CD4-positive, alpha-beta memory T cell (primary cell): ENCODE results near the gene BRWD1. TPM values are rescaled to one million over a fixed set of nuclear protein-coding genes. Genes with fewer than 3 reads are reported as not detected.

ENCODE experiments used
- polyA plus RNA-seq, 2 donors: library from polyadenylated mRNA; unstranded; fragments of 300-500 nt; fragmentation: Illumina TruSeq; gene quantifications; one replicate each; pipeline ENCODE4 v1.2.3, GENCODE V29; 2021
- total RNA-seq, 2 experiments: library from RNA; stranded (reverse); gene quantifications; one replicate each; pipeline ENCODE4 v1.2.3, GENCODE V29; 2021

BRWD1 gene
- total and polyA plus RNA-seq, 4 experiments from 2014 or later, result 32.7 to 99.0 (median 66.1) TPM

Other genes starting within 250 kb of the BRWD1 start
- 10 to 100 TPM; 17.2 to 19.9 TPM for gene PSMG1, start 130.2 kb downstream of the BRWD1 start, total RNA-seq
- gene PSMG1, start 130.2 kb downstream of the BRWD1 start, polyA plus RNA-seq, result 10 to 100 TPM; 41.9 to 45.3 TPM
- 100 to 1,000 TPM; 230 to 241 TPM for gene HMGN1, start 35.5 kb upstream of the BRWD1 start, total RNA-seq
- 100 to 1,000 TPM; 193 to 358 TPM for gene HMGN1, start 35.5 kb upstream of the BRWD1 start, polyA plus RNA-seq
- gene LCA5L, start 132.1 kb upstream of the BRWD1 start, total RNA-seq, result not detected
- gene LCA5L, start 132.1 kb upstream of the BRWD1 start, polyA plus RNA-seq, result not detected
- gene SH3BGR, start 138.3 kb upstream of the BRWD1 start, total RNA-seq, result 1 to 10 TPM in 1 of 2 experiments, under 1 TPM in 1; 0.58 to 2.4 TPM
- gene SH3BGR, start 138.3 kb upstream of the BRWD1 start, polyA plus RNA-seq, result 1 to 10 TPM; 1.4 to 2.5 TPM